K562 (cell line): ENCODE measurements around the gene EBI3. TPM values are rescaled to one million over a fixed set of nuclear protein-coding genes. Genes with fewer than 3 reads are reported as not detected.
A peak's percentile ranks its signal among the peaks of the same experiment; 100 is the strongest.

Source experiments
- ADNP ChIP-seq: fragments of 200-800 bp; sonication (Bioruptor generic); IDR thresholded peaks from 2 replicates; pipeline ENCODE4 v1.6.1; 2016; ENCODE audit warnings: missing genetic modification characterization, missing compliant biosample characterization
- BCL6 ChIP-seq: fragments of 250-450 bp; sonication (Bioruptor Pico); IDR thresholded peaks from 2 replicates; pipeline ENCODE4 v1.4.0; 2020
- BCOR ChIP-seq: fragments of 450-650 bp; IDR thresholded peaks from 2 replicates; pipeline ENCODE4 v1.6.1; 2016
- CBX1 ChIP-seq: sonication (generic); IDR thresholded peaks from 2 replicates; pipeline ENCODE4 v1.6.1; 2016; ENCODE audit warnings: antibody characterized with exemption, low read depth, mild to moderate bottlenecking
- CHCHD3 ChIP-seq: fragments of 250-450 bp; sonication (Bioruptor Pico); IDR thresholded peaks from 2 replicates; pipeline ENCODE4 v2.1.2; 2022; ENCODE audit warnings: mild to moderate bottlenecking
- KDM1A ChIP-seq, 2 experiments: fragments of 450-650 bp; IDR thresholded peaks; 2 replicates each; pipeline ENCODE4 v1.6.1; 2016; ENCODE audit warnings: mild to moderate bottlenecking in 2 of 2
- KDM5B ChIP-seq: fragments of 200-600 bp; sonication (generic); IDR thresholded peaks from 2 replicates; pipeline ENCODE4 v1.6.1; 2012; ENCODE audit warnings: low read depth, mild to moderate bottlenecking, moderate library complexity, low read length, control low read depth, inconsistent platforms; ENCODE audit not compliant: insufficient replicate concordance
- PCBP1 ChIP-seq: fragments of 200-400 bp; formaldehyde crosslinking; IDR thresholded peaks from 2 replicates; pipeline ENCODE4 v1.6.1; 2018; ENCODE audit warnings: mild to moderate bottlenecking, low read depth, low read length; ENCODE audit not compliant: poor library complexity, severe bottlenecking
- PHF20 ChIP-seq: fragments of 450-650 bp; IDR thresholded peaks from 2 replicates; pipeline ENCODE4 v1.6.1; 2018; ENCODE audit not compliant: partially characterized antibody
- PTBP1 ChIP-seq: fragments of 200-400 bp; formaldehyde crosslinking; IDR thresholded peaks from 2 replicates; pipeline ENCODE4 v1.6.1; 2017; ENCODE audit warnings: low read depth, low read length
- RAD21 ChIP-seq, 2 experiments: fragments of 250-450 bp in 1 of 2; fragments of 450-650 bp in 1 of 2; sonication (Bioruptor Pico) in 1 of 2; formaldehyde crosslinking in 1 of 2; IDR thresholded peaks in 1 of 2; conservative IDR thresholded peaks in 1 of 2; 2 replicates each; pipeline versions ENCODE4 v1.4.0 to v1.8.0; 2020 to 2022; ENCODE audit warnings: mild to moderate bottlenecking in 2 of 2, moderate library complexity in 1 of 2
- RBM25 ChIP-seq: fragments of 200-400 bp; formaldehyde crosslinking; IDR thresholded peaks from 2 replicates; pipeline ENCODE4 v1.6.1; 2018; ENCODE audit warnings: low read length, low read depth, moderate library complexity; ENCODE audit not compliant: severe bottlenecking
- RCOR1 ChIP-seq, 2 experiments: IDR thresholded peaks; 2 replicates each; pipeline ENCODE4 v1.6.1; 2012; ENCODE audit warnings: low read depth in 2 of 2, low read length in 2 of 2, borderline replicate concordance in 1 of 2, improper control_type of control experiment in 1 of 2
- ZBTB5 ChIP-seq: fragments of 450-650 bp; IDR thresholded peaks from 2 replicates; pipeline ENCODE4 v1.6.1; 2017; ENCODE audit warnings: antibody characterized with exemption
- ZBTB7A ChIP-seq: IDR thresholded peaks from 2 replicates; pipeline ENCODE4 v1.6.1; 2011; ENCODE audit warnings: low read depth, mild to moderate bottlenecking, low read length, moderate library complexity, borderline replicate concordance; ENCODE audit not compliant: control insufficient read depth
- ZFP36 ChIP-seq: fragments of 150-350 bp; IDR thresholded peaks from 2 replicates; pipeline ENCODE4 v1.6.1; 2018; ENCODE audit warnings: low read length, low read depth; ENCODE audit not compliant: partially characterized antibody
- polyA plus RNA-seq, 8 experiments: library from polyadenylated mRNA; depleted of rRNA in 4 of 8; stranded (reverse) in 5 of 8; unstranded in 3 of 8; fragments of >200 nt; fragmentation: Nextera tagmentation in 2 of 8; fragmentation: Illumina TruSeq in 1 of 8; extraction: Ambion mirVana in 2 of 8; extraction: Trizol in 1 of 8; gene quantifications; 2 replicates each; pipeline versions ENCODE4 v1.2.1 to v1.2.3, GENCODE V29; 2011 to 2014; ENCODE audit warnings: inconsistent platforms in 1 of 8, missing spikeins in 1 of 8
- total RNA-seq, 7 experiments: library from RNA; depleted of rRNA in 6 of 7; stranded (reverse); fragments of >200 nt in 6 of 7; fragmentation: Illumina TruSeq in 2 of 7; extraction: Trizol in 2 of 7; gene quantifications; 2 replicates each; pipeline versions ENCODE4 v1.2.1 to v1.2.3, GENCODE V29; 2011 to 2021; ENCODE audit warnings: low replicate concordance in 1 of 7
- TF ChIP-seq, protein P1 (sequence below), 2 experiments: fragments of 450-650 bp in 1 of 2; sonication (generic) in 1 of 2; formaldehyde crosslinking in 1 of 2; IDR thresholded peaks in 1 of 2; conservative IDR thresholded peaks in 1 of 2; 2 replicates each; pipeline versions ENCODE4 v1.6.1 to v1.8.1; 2016 to 2023; ENCODE audit warnings: mild to moderate bottlenecking in 2 of 2, moderate library complexity in 2 of 2, inconsistent platforms in 1 of 2, missing genetic modification reagents in 1 of 2
- TF ChIP-seq, protein P2 (sequence below): sonication (generic); formaldehyde crosslinking; IDR thresholded peaks from 2 replicates; pipeline ENCODE4 v1.8.1; 2023; ENCODE audit warnings: mild to moderate bottlenecking, missing genetic modification reagents

Gene EBI3
- total and polyA plus RNA-seq, 9 of the 15 experiments (the other 6 are each of a cell fraction or from before 2014, with no cell fraction given): 0.08 to 0.35 (median 0.22) TPM; not detected in 6

GRCh38 chr19:4208385-4209094 is 20.8 kb upstream of the EBI3 start (continued):
- no peak for TF ChIP-seq CHCHD3
- TF ChIP-seq ZBTB7A: 0 out of 2 replicates have a peak, but pooled peaks have one; percentile 3
- peak; percentile 65; the same call in 1 of the 2 replicates for TF ChIP-seq BCOR
- TF ChIP-seq ZFP36: peak; percentile 78
- TF ChIP-seq RAD21 (CRISPR knock-in tag; conservative IDR thresholded peaks at IDR 0.05 in 1 of 2, IDR thresholded peaks at IDR 0.05 in 1 of 2): 0 out of 4 replicates have a peak, but pooled peaks of 1 of the 2 experiments have one; percentile 6
- no peak for TF ChIP-seq PHF20
- no peak for TF ChIP-seq ZBTB5
- TF ChIP-seq KDM1A (IDR thresholded peaks at IDR 0.05): peak; percentile 29 to 45; a peak in 1 of 4 replicates
- TF ChIP-seq, protein P1, sequence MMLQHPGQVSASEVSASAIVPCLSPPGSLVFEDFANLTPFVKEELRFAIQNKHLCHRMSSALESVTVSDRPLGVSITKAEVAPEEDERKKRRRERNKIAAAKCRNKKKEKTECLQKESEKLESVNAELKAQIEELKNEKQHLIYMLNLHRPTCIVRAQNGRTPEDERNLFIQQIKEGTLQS (IDR thresholded peaks at IDR 0.05): peak; percentile 55
- TF ChIP-seq, protein P1 (CRISPR knock-in tag; conservative IDR thresholded peaks at IDR 0.05): no peak
- 0 out of 4 replicates have a peak, but pooled peaks of 1 of the 2 experiments have one; percentile 40 for TF ChIP-seq RCOR1 (IDR thresholded peaks at IDR 0.05; ENCODE audit: borderline replicate concordance in 1 of 2, low read depth in 2 of 2, low read length in 2 of 2)
- TF ChIP-seq PTBP1: peak; percentile 40; the same call in 1 of the 2 replicates
- peak; percentile 77 for TF ChIP-seq RBM25
- TF ChIP-seq ADNP (tag): 0 out of 2 replicates have a peak, but pooled peaks have one; percentile 36
- TF ChIP-seq, protein P2, sequence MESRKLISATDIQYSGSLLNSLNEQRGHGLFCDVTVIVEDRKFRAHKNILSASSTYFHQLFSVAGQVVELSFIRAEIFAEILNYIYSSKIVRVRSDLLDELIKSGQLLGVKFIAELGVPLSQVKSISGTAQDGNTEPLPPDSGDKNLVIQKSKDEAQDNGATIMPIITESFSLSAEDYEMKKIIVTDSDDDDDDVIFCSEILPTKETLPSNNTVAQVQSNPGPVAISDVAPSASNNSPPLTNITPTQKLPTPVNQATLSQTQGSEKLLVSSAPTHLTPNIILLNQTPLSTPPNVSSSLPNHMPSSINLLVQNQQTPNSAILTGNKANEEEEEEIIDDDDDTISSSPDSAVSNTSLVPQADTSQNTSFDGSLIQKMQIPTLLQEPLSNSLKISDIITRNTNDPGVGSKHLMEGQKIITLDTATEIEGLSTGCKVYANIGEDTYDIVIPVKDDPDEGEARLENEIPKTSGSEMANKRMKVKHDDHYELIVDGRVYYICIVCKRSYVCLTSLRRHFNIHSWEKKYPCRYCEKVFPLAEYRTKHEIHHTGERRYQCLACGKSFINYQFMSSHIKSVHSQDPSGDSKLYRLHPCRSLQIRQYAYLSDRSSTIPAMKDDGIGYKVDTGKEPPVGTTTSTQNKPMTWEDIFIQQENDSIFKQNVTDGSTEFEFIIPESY: 0 out of 2 replicates have a peak, but pooled peaks have one; percentile 7
- TF ChIP-seq KDM5B: no peak
- no peak for TF ChIP-seq PCBP1
- TF ChIP-seq BCL6 (CRISPR knock-in tag): no peak
- 0 out of 2 replicates have a peak, but pooled peaks have one; percentile 41 for TF ChIP-seq CBX1
